GM03348 (cell line): ENCODE data around the gene DFFA.
"Not testable (repeated sequence)": the region's sequence is repeated elsewhere in the genome, so short reads cannot be mapped to it uniquely, and the experiment has no call there.

Experiments
- DNase-seq: peaks from one replicate; pipeline ENCODE4 v3.0.0; 2012; ENCODE audit warnings: low spot score

Gene DFFA

GRCh38 chr1:10472220-10473144 lies at the start of gene DFFA:
Gene DFFA (minus strand): TSS chr1:10472529. CDS start chr1:10472458, 71 bp downstream.
- peak; percentile 95 for DNase-seq

- DNase-seq, result no peak
These were observed 49.3 kb upstream of the DFFA start for GRCh38 chr1:10521537-10522157.

GRCh38 chr1:10520952-10521351 lies 48.6 kb upstream of the DFFA start:
- DNase-seq, result no peak

GRCh38 chr1:10520497-10520896 lies 48.2 kb upstream of the DFFA start:
- DNase-seq, result no peak

- DNase-seq, result no peak
These were observed 46.7 kb upstream of the DFFA start for GRCh38 chr1:10519016-10519417.

- no peak for DNase-seq
These were observed 45.3 kb upstream of the DFFA start for GRCh38 chr1:10517677-10517982.

- no peak for DNase-seq
These were observed 44.8 kb upstream of the DFFA start for GRCh38 chr1:10516925-10517676.

- no peak for DNase-seq
These were observed 43.8 kb upstream of the DFFA start for GRCh38 chr1:10515976-10516750.

- no peak for DNase-seq
These were observed 43.1 kb upstream of the DFFA start for GRCh38 chr1:10515301-10515975.

GRCh38 chr1:10514490-10515235 lies 42.3 kb upstream of the DFFA start:
- DNase-seq, result peak; percentile 50

- DNase-seq, result no peak
These were observed 40.9 kb upstream of the DFFA start for GRCh38 chr1:10513199-10513598.

GRCh38 chr1:10511494-10511885 lies 39.2 kb upstream of the DFFA start:
- DNase-seq, result no peak

GRCh38 chr1:10510520-10511493 lies 38.5 kb upstream of the DFFA start:
- DNase-seq, result peak; percentile 81

- no peak for DNase-seq
These were observed 37.6 kb upstream of the DFFA start for GRCh38 chr1:10509809-10510509.

GRCh38 chr1:10508511-10508951 lies 36.2 kb upstream of the DFFA start:
- no peak for DNase-seq

GRCh38 chr1:10507111-10507879 lies 35.0 kb upstream of the DFFA start:
- DNase-seq, result peak; percentile 91

- no peak for DNase-seq
These were observed 34.3 kb upstream of the DFFA start for GRCh38 chr1:10506677-10507047.

GRCh38 chr1:10506046-10506676 lies 33.8 kb upstream of the DFFA start:
- DNase-seq, result not testable (repeated sequence)
